H9 (cell line): ENCODE measurements around the gene NAA25. TPM values are rescaled to one million over a fixed set of nuclear protein-coding genes. Genes with fewer than 3 reads are reported as not detected.

Experiments
- DNase-seq: peaks from one replicate; pipeline ENCODE4 v3.0.0-alpha.2; 2017
- H2AFZ ChIP-seq: one replicate; pipeline ENCODE4 v1.6.1; 2013; ENCODE audit warnings: mild to moderate bottlenecking, low read length, control low read depth, moderate library complexity
- H2AK5ac ChIP-seq: 2 replicates; pipeline ENCODE4 v1.6.1; 2013; ENCODE audit warnings: low read length, control low read depth, mixed read lengths; ENCODE audit not compliant: insufficient read length
- H2BK120ac ChIP-seq: one replicate; pipeline ENCODE4 v1.6.1; 2013; ENCODE audit warnings: low read depth, mild to moderate bottlenecking, low read length, control low read depth, inconsistent platforms; ENCODE audit not compliant: poor library complexity, severe bottlenecking
- H2BK12ac ChIP-seq: 2 replicates; pipeline ENCODE4 v1.6.1; 2013; ENCODE audit warnings: low read length, control low read depth, mixed read lengths, low read depth; ENCODE audit not compliant: insufficient read length
- H2BK15ac ChIP-seq: 2 replicates; pipeline ENCODE4 v1.6.1; 2013; ENCODE audit warnings: low read depth, low read length, control low read depth
- H2BK20ac ChIP-seq: one replicate; pipeline ENCODE4 v1.6.1; 2013; ENCODE audit warnings: low read depth, mild to moderate bottlenecking, low read length, control low read depth, inconsistent platforms; ENCODE audit not compliant: poor library complexity, severe bottlenecking
- H2BK5ac ChIP-seq: 2 replicates; pipeline ENCODE4 v1.6.1; 2013; ENCODE audit warnings: low read length, control low read depth, mixed read lengths; ENCODE audit not compliant: insufficient read length
- H3K14ac ChIP-seq: 2 replicates; pipeline ENCODE4 v1.6.1; 2013; ENCODE audit warnings: low read length, control low read depth; ENCODE audit not compliant: insufficient read depth
- H3K18ac ChIP-seq: 2 replicates; pipeline ENCODE4 v1.6.1; 2013; ENCODE audit warnings: low read depth, mild to moderate bottlenecking, mixed read lengths, low read length, control low read depth; ENCODE audit not compliant: insufficient read length
- H3K23ac ChIP-seq: 2 replicates; pipeline ENCODE4 v1.6.1; 2013; ENCODE audit warnings: low read length, control low read depth, mixed read lengths, low read depth; ENCODE audit not compliant: insufficient read length
- H3K23me2 ChIP-seq: 2 replicates; pipeline ENCODE4 v1.6.1; 2013; ENCODE audit warnings: low read depth, mild to moderate bottlenecking, mixed read lengths, low read length, control low read depth; ENCODE audit not compliant: insufficient read length, poor library complexity, severe bottlenecking
- H3K27ac ChIP-seq: 2 replicates; pipeline ENCODE4 v1.5.1; 2013; ENCODE audit warnings: low read length, control low read depth, mixed read lengths, low read depth; ENCODE audit not compliant: insufficient read length
- H3K27me3 ChIP-seq: 2 replicates; pipeline ENCODE4 v1.6.1; 2013; ENCODE audit warnings: low read length, control low read depth, inconsistent platforms; ENCODE audit not compliant: insufficient read depth
- H3K4ac ChIP-seq: 2 replicates; pipeline ENCODE4 v1.6.1; 2013; ENCODE audit warnings: low read depth, mild to moderate bottlenecking, control low read depth, inconsistent platforms, low read length, moderate library complexity
- H3K4me1 ChIP-seq: 2 replicates; pipeline ENCODE4 v1.6.1; 2013; ENCODE audit warnings: low read length, control low read depth, inconsistent platforms; ENCODE audit not compliant: insufficient read depth
- H3K4me2 ChIP-seq: 2 replicates; pipeline ENCODE4 v1.6.1; 2013; ENCODE audit warnings: low read length, control low read depth, mixed read lengths; ENCODE audit not compliant: insufficient read length, insufficient read depth
- H3K56ac ChIP-seq: 2 replicates; pipeline ENCODE4 v1.6.1; 2013; ENCODE audit warnings: low read depth, mild to moderate bottlenecking, mixed read lengths, low read length, control low read depth; ENCODE audit not compliant: insufficient read length
- H3K79me1 ChIP-seq: 2 replicates; pipeline ENCODE4 v1.6.1; 2013; ENCODE audit warnings: low read depth, mild to moderate bottlenecking, moderate library complexity, low read length, control low read depth, inconsistent platforms; ENCODE audit not compliant: insufficient read depth, poor library complexity, severe bottlenecking
- H3K79me2 ChIP-seq: 2 replicates; pipeline ENCODE4 v1.6.1; 2013; ENCODE audit warnings: low read length, control low read depth, inconsistent platforms; ENCODE audit not compliant: insufficient read depth
- H3K9ac ChIP-seq: 2 replicates; pipeline ENCODE4 v1.6.1; 2013; ENCODE audit warnings: low read length, control low read depth, mixed read lengths; ENCODE audit not compliant: insufficient read length; ENCODE audit errors: extremely low read depth
- H3K9me3 ChIP-seq: one replicate; pipeline ENCODE4 v1.6.1; 2013; ENCODE audit warnings: low read depth, low read length, inconsistent platforms; ENCODE audit not compliant: control insufficient read depth
- H3T11ph ChIP-seq: one replicate; pipeline ENCODE4 v1.6.1; 2013; ENCODE audit warnings: mild to moderate bottlenecking, low read length, control low read depth, inconsistent platforms
- H4K20me1 ChIP-seq: one replicate; pipeline ENCODE4 v1.6.1; 2013; ENCODE audit not compliant: control insufficient read depth, insufficient read length, insufficient read depth
- H4K5ac ChIP-seq: 2 replicates; pipeline ENCODE4 v1.6.1; 2013; ENCODE audit warnings: low read depth, mild to moderate bottlenecking, mixed read lengths, low read length, control low read depth; ENCODE audit not compliant: insufficient read length
- H4K8ac ChIP-seq: replicated peaks from 2 replicates; pipeline ENCODE4 v1.6.1; 2013; ENCODE audit warnings: low read length, control low read depth, mixed read lengths, low read depth; ENCODE audit not compliant: insufficient read length
- H4K91ac ChIP-seq: 2 replicates; pipeline ENCODE4 v1.6.1; 2013; ENCODE audit warnings: low read depth, mild to moderate bottlenecking, moderate library complexity, mixed read lengths, low read length, control low read depth; ENCODE audit not compliant: insufficient read length
- H3K27ac Mint-ChIP-seq, 3 experiments: 2 replicates in 2 of 3; 3 replicates in 1 of 3; pipeline ENCODE4 v1.8.0; 2020 to 2021; ENCODE audit warnings: mixed read lengths in 3 of 3, mild to moderate bottlenecking in 1 of 3, moderate library complexity in 1 of 3
- H3K27me3 Mint-ChIP-seq: 2 replicates; pipeline ENCODE4 v1.8.0; 2021; ENCODE audit warnings: low read depth, mild to moderate bottlenecking, moderate library complexity, mixed read lengths
- H3K36me3 Mint-ChIP-seq, 3 experiments: 2 replicates in 2 of 3; 3 replicates in 1 of 3; pipeline ENCODE4 v1.8.0; 2020 to 2021; ENCODE audit warnings: low read depth in 3 of 3, mixed read lengths in 3 of 3; ENCODE audit not compliant: insufficient read depth in 1 of 3
- H3K4me1 Mint-ChIP-seq, 2 experiments: 2 replicates each; pipeline ENCODE4 v1.8.0; 2020; ENCODE audit warnings: mixed read lengths in 2 of 2
- H3K4me3 Mint-ChIP-seq, 2 experiments: 2 replicates in 1 of 2; 3 replicates in 1 of 2; pipeline ENCODE4 v1.8.0; 2020 to 2021; ENCODE audit warnings: mild to moderate bottlenecking in 2 of 2, mixed read lengths in 2 of 2, moderate library complexity in 1 of 2
- H3K9me3 Mint-ChIP-seq, 2 experiments: 2 replicates in 1 of 2; 3 replicates in 1 of 2; pipeline ENCODE4 v1.8.0; 2020; ENCODE audit warnings: mild to moderate bottlenecking in 2 of 2, mixed read lengths in 2 of 2, moderate library complexity in 1 of 2
- CTCF ChIP-seq: fragments of 200-600 bp; sonication (generic); conservative IDR thresholded peaks from 3 replicates; pipeline ENCODE4 v1.8.0; 2021; ENCODE audit warnings: antibody characterized with exemption, mild to moderate bottlenecking
- WGBS: extraction: QIAGEN DNeasy Blood & Tissue Kit; methylation state at CpG from one replicate; pipeline ENCODE4 v1.1.7; 2013; ENCODE audit warnings: missing lambda C conversion rate, low lambda C conversion rate, mixed read lengths; ENCODE audit not compliant: insufficient read length; ENCODE audit errors: extremely low coverage; 5-methylcytosine and 5-hydroxymethylcytosine counted together
- total RNA-seq: library from RNA; stranded (reverse); gene quantifications from 2 replicates; pipeline ENCODE4 v1.2.1, GENCODE V29; 2021

Gene NAA25
- total RNA-seq, 1 experiment from 2014 or later: 57.1 TPM

GRCh38 chr12:111991535-111991934 lies 117.0 kb downstream of the NAA25 start:
- no peaks in the 10 kb centered on the region for H3K79me1 ChIP-seq

More at GRCh38 chr12:111991535-111991934, 117.0 kb downstream of the NAA25 start:
- Mint-ChIP-seq H3K4me3 (no peak overlapping the region), H3K27ac (no peak overlapping the region), H3K9me3 (no peaks in the 10 kb centered on the region), H3K36me3 (peaks cover 3 to 5% (median 4%) of the 10 kb centered on the region in 3 experiments; a peak in 4 of 7 replicates), H3K27me3 (no peaks in the 10 kb centered on the region), H3K4me1 (peaks cover 5 to 7% of the 10 kb centered on the region in 2 experiments; a peak in 2 of 4 replicates)
- no peak for TF ChIP-seq CTCF
- H3T11ph ChIP-seq: no peak overlapping the region
- no peak overlapping the region for H3K23ac ChIP-seq
- no peak overlapping the region for H3K4me2 ChIP-seq
- no peak for DNase-seq
- no peaks in the 10 kb centered on the region for H3K4me1 ChIP-seq
- no peak overlapping the region for H2BK15ac ChIP-seq
- H4K8ac ChIP-seq: no peak overlapping the region
- H3K27ac ChIP-seq: no peak overlapping the region
- WGBS: no CpG with 5 or more reads among the region's 2 CpGs
- H3K9me3 ChIP-seq: no peaks in the 10 kb centered on the region
- no peaks in the 10 kb centered on the region for H3K27me3 ChIP-seq
- H3K4ac ChIP-seq: no peak overlapping the region
- no peaks in the 10 kb centered on the region for H3K79me2 ChIP-seq
- H2BK120ac ChIP-seq: no peak overlapping the region
- H2BK5ac ChIP-seq: no peak overlapping the region
- H3K56ac ChIP-seq: no peak overlapping the region
- H4K5ac ChIP-seq: no peak overlapping the region
- no peaks in the 10 kb centered on the region for H3K23me2 ChIP-seq
- no peaks in the 10 kb centered on the region for H4K20me1 ChIP-seq
- no peak overlapping the region for H2BK20ac ChIP-seq
- H4K91ac ChIP-seq: no peak overlapping the region
- no peak overlapping the region for H3K14ac ChIP-seq
- no peak overlapping the region for H2BK12ac ChIP-seq
- H2AK5ac ChIP-seq: no peak overlapping the region
- no peak overlapping the region for H3K18ac ChIP-seq
- no peak overlapping the region for H2AFZ ChIP-seq
- no peak overlapping the region for H3K9ac ChIP-seq
